K562 (cell line): ENCODE measurements around the gene CARM1. TPM values are rescaled to one million over a fixed set of nuclear protein-coding genes. Genes with fewer than 3 reads are reported as not detected.

ENCODE experiments used
- BACH1 ChIP-seq: fragments of 200-800 bp; sonication (Bioruptor generic); IDR thresholded peaks from 2 replicates; pipeline ENCODE4 v1.6.1; 2016; ENCODE audit warnings: missing genetic modification characterization, missing compliant biosample characterization
- CCNT2 ChIP-seq: IDR thresholded peaks from 2 replicates; pipeline ENCODE4 v1.6.1; 2011; ENCODE audit warnings: borderline replicate concordance, low read depth, mild to moderate bottlenecking, moderate library complexity, mixed read lengths, low read length; ENCODE audit not compliant: insufficient read length; ENCODE audit errors: extremely low read depth
- EGR1 ChIP-seq: fragments of 450-650 bp; conservative IDR thresholded peaks from 2 replicates; pipeline ENCODE4 v1.6.1; 2017; ENCODE audit warnings: mild to moderate bottlenecking
- EP400 ChIP-seq: fragments of 450-650 bp; IDR thresholded peaks from 2 replicates; pipeline ENCODE4 v1.6.1; 2017; ENCODE audit warnings: antibody characterized with exemption, mild to moderate bottlenecking, moderate library complexity
- ETV1 ChIP-seq: fragments of 450-650 bp; conservative IDR thresholded peaks from 2 replicates; pipeline ENCODE4 v1.6.1; 2016; ENCODE audit warnings: missing genetic modification characterization, control low read depth, low read depth, missing compliant biosample characterization
- FOXK1 ChIP-seq: sonication (generic); formaldehyde crosslinking; IDR thresholded peaks from 2 replicates; pipeline ENCODE4 v1.8.0; 2022; ENCODE audit warnings: missing genetic modification reagents, mild to moderate bottlenecking, borderline replicate concordance
- JUND ChIP-seq, 2 experiments: IDR thresholded peaks; 2 replicates in 1 of 2; 3 replicates in 1 of 2; pipeline ENCODE4 v1.6.1; 2011; ENCODE audit warnings: borderline replicate concordance in 2 of 2, low read depth in 2 of 2, low read length in 2 of 2, improper control_type of control experiment in 1 of 2, missing biosample characterization in 1 of 2, missing genetic modification characterization in 1 of 2, missing genetic modification reagents in 1 of 2
- KDM5B ChIP-seq: fragments of 200-600 bp; sonication (generic); IDR thresholded peaks from 2 replicates; pipeline ENCODE4 v1.6.1; 2012; ENCODE audit warnings: low read depth, mild to moderate bottlenecking, moderate library complexity, low read length, control low read depth, inconsistent platforms; ENCODE audit not compliant: insufficient replicate concordance
- SMARCC2 ChIP-seq: fragments of 450-650 bp; IDR thresholded peaks from 2 replicates; pipeline ENCODE4 v1.6.1; 2017; ENCODE audit warnings: antibody characterized with exemption, moderate library complexity, mild to moderate bottlenecking, low read depth
- SMARCE1 ChIP-seq: fragments of 450-650 bp; IDR thresholded peaks from 2 replicates; pipeline ENCODE4 v1.7.1; 2016; ENCODE audit warnings: mild to moderate bottlenecking
- SNRNP70 ChIP-seq: fragments of 200-400 bp; formaldehyde crosslinking; optimal IDR thresholded peaks from 2 replicates; pipeline ENCODE3; 2017; ENCODE audit warnings: low read depth, low read length
- TCF3 ChIP-seq: sonication (generic); formaldehyde crosslinking; IDR thresholded peaks from 2 replicates; pipeline ENCODE4 v1.4.0; 2020; ENCODE audit warnings: mild to moderate bottlenecking, missing genetic modification reagents
- TEAD2 ChIP-seq: fragments of 450-650 bp; IDR thresholded peaks from 2 replicates; pipeline ENCODE4 v1.6.1; 2016; ENCODE audit warnings: missing genetic modification characterization, control low read depth, missing compliant biosample characterization
- TRIM24 ChIP-seq, 2 experiments: fragments of 450-650 bp; IDR thresholded peaks; 2 replicates each; pipeline ENCODE4 v1.6.1; 2016
- ZNF140 ChIP-seq: fragments of 250-450 bp; sonication (Bioruptor Pico); IDR thresholded peaks from 2 replicates; pipeline ENCODE4 v1.8.0; 2021; ENCODE audit warnings: moderate library complexity, mild to moderate bottlenecking, inconsistent platforms
- ZNF282 ChIP-seq: sonication (generic); formaldehyde crosslinking; IDR thresholded peaks from 2 replicates; pipeline ENCODE4 v1.8.1; 2023; ENCODE audit warnings: missing genetic modification reagents
- ZNF551 ChIP-seq: fragments of 250-450 bp; sonication (Bioruptor Pico); IDR thresholded peaks from 2 replicates; pipeline ENCODE4 v1.5.0; 2021; ENCODE audit warnings: mild to moderate bottlenecking, moderate library complexity
- ZNF830 ChIP-seq: fragments of 250-450 bp; sonication (Bioruptor Pico); IDR thresholded peaks from 2 replicates; pipeline ENCODE4 v1.5.0; 2021; ENCODE audit warnings: mild to moderate bottlenecking
- polyA plus RNA-seq, 8 experiments: library from polyadenylated mRNA; depleted of rRNA in 4 of 8; stranded (reverse) in 5 of 8; unstranded in 3 of 8; fragments of >200 nt; fragmentation: Nextera tagmentation in 2 of 8; fragmentation: Illumina TruSeq in 1 of 8; extraction: Ambion mirVana in 2 of 8; extraction: Trizol in 1 of 8; gene quantifications; 2 replicates each; pipeline versions ENCODE4 v1.2.1 to v1.2.3, GENCODE V29; 2011 to 2014; ENCODE audit warnings: inconsistent platforms in 1 of 8, missing spikeins in 1 of 8
- total RNA-seq, 7 experiments: library from RNA; depleted of rRNA in 6 of 7; stranded (reverse); fragments of >200 nt in 6 of 7; fragmentation: Illumina TruSeq in 2 of 7; extraction: Trizol in 2 of 7; gene quantifications; 2 replicates each; pipeline versions ENCODE4 v1.2.1 to v1.2.3, GENCODE V29; 2011 to 2021; ENCODE audit warnings: low replicate concordance in 1 of 7
- TF ChIP-seq, protein P1 (sequence below): IDR thresholded peaks from 2 replicates; pipeline ENCODE4 v1.6.1; 2014; ENCODE audit warnings: antibody characterized with exemption
- TF ChIP-seq, protein P2 (sequence below), 2 experiments: fragments of 250-450 bp in 1 of 2; fragments of 450-650 bp in 1 of 2; sonication (Bioruptor Pico) in 1 of 2; IDR thresholded peaks; 2 replicates each; pipeline versions ENCODE4 v1.6.1 to v1.8.0; 2016 to 2021; ENCODE audit warnings: mild to moderate bottlenecking in 2 of 2, moderate library complexity in 2 of 2, missing compliant biosample characterization in 1 of 2, missing genetic modification characterization in 1 of 2
- TF ChIP-seq, protein P3 (sequence below): sonication (generic); formaldehyde crosslinking; IDR thresholded peaks from 2 replicates; pipeline ENCODE4 v1.8.1; 2023; ENCODE audit warnings: mild to moderate bottlenecking, missing genetic modification reagents
- TF ChIP-seq, protein P4 (sequence below): sonication (generic); formaldehyde crosslinking; IDR thresholded peaks from 2 replicates; pipeline ENCODE4 v1.9.0; 2022; ENCODE audit warnings: mild to moderate bottlenecking, missing genetic modification reagents

CARM1 gene
- total and polyA plus RNA-seq, 9 of the 15 experiments (the other 6 are each of a cell fraction or from before 2014, with no cell fraction given), result 0.36 to 86.0 (median 29.7) TPM

DNA sequence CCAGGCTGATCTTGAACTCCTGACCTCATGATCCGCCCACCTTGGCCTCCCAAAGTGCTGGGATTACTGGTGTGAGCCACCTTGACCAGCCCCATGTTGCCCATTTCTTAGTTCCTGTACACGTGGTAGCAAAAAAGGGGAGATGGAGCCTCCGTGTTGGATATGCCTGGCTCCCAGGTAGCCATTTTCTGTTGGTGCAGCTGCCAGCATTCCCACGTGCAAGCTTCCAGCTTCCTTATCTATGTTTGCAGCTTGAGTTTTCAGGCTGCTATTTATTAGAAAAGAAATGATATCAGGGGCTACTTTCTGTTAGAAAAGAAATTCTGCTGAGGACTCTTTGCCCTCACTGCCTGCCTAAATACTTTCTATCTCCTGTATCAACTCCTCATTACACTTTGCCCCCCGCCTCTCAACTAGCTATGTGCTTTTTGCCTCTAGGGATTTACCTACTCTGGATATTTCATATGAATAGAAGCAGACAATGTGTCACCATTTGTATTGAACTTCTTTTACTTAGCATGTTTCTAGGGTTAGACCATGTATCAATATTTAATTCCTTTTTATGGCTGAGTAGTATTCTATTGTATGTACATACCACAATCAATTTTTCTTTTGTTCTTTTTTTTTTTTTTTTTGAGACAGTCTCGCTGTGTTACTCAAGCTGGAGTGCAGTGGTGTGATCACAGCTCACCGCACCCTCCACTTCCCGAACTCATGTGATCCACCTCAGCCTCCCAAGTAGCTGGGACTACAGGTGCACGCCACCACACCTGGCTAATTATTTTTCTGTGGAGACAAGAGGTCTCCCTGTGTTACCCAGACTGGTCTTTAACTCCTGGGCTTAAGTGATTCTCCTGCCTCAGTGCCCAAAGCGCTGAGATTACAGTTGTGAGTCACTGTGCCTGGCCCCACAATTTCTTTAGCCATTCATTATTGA, 32.0 kb upstream of the CARM1 start (continued):
- TF ChIP-seq ZNF140 (CRISPR knock-in tag) (no peak), EP400 (peak; percentile 58), CCNT2 (peak; percentile 31), ZNF282 (CRISPR knock-in tag) (no peak), TCF3 (CRISPR knock-in tag) (peak; percentile 82), SMARCE1 (peak; percentile 42; the same call in 1 of the 2 replicates), FOXK1 (CRISPR knock-in tag) (0 out of 2 replicates have a peak, but pooled peaks have one; percentile 31), KDM5B (no peak), ZNF551 (CRISPR knock-in tag) (no peak), TEAD2 (tag) (no peak), BACH1 (tag) (no peak), EGR1 (peak; percentile 62), SNRNP70 (no peak), SMARCC2 (no peak), JUND (IDR thresholded peaks at IDR 0.05; ENCODE audit: borderline replicate concordance, low read depth, low read length) (no peak), JUND (tag; IDR thresholded peaks at IDR 0.05; ENCODE audit: borderline replicate concordance, low read depth, low read length) (peak; percentile 8; the same call in 1 of the 3 replicates), ZNF830 (CRISPR knock-in tag) (no peak), ETV1 (tag) (no peak), TRIM24 (IDR thresholded peaks at IDR 0.05) (peak in 1 of 2 experiments; percentile 63; a peak in 2 of 4 replicates)
- TF ChIP-seq, protein P1, sequence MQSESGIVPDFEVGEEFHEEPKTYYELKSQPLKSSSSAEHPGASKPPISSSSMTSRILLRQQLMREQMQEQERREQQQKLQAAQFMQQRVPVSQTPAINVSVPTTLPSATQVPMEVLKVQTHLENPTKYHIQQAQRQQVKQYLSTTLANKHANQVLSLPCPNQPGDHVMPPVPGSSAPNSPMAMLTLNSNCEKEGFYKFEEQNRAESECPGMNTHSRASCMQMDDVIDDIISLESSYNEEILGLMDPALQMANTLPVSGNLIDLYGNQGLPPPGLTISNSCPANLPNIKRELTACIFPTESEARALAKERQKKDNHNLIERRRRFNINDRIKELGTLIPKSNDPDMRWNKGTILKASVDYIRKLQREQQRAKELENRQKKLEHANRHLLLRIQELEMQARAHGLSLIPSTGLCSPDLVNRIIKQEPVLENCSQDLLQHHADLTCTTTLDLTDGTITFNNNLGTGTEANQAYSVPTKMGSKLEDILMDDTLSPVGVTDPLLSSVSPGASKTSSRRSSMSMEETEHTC, result 0 out of 2 replicates have a peak, but pooled peaks have one; percentile 30
- TF ChIP-seq, protein P2, sequence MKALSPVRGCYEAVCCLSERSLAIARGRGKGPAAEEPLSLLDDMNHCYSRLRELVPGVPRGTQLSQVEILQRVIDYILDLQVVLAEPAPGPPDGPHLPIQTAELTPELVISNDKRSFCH (CRISPR knock-in tag; IDR thresholded peaks at IDR 0.05), result no peak
- TF ChIP-seq, protein P2 (tag; IDR thresholded peaks at IDR 0.05), result peak; percentile 59; the same call in 1 of the 2 replicates
- TF ChIP-seq, protein P3, sequence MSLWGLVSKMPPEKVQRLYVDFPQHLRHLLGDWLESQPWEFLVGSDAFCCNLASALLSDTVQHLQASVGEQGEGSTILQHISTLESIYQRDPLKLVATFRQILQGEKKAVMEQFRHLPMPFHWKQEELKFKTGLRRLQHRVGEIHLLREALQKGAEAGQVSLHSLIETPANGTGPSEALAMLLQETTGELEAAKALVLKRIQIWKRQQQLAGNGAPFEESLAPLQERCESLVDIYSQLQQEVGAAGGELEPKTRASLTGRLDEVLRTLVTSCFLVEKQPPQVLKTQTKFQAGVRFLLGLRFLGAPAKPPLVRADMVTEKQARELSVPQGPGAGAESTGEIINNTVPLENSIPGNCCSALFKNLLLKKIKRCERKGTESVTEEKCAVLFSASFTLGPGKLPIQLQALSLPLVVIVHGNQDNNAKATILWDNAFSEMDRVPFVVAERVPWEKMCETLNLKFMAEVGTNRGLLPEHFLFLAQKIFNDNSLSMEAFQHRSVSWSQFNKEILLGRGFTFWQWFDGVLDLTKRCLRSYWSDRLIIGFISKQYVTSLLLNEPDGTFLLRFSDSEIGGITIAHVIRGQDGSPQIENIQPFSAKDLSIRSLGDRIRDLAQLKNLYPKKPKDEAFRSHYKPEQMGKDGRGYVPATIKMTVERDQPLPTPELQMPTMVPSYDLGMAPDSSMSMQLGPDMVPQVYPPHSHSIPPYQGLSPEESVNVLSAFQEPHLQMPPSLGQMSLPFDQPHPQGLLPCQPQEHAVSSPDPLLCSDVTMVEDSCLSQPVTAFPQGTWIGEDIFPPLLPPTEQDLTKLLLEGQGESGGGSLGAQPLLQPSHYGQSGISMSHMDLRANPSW, result no peak
- TF ChIP-seq, protein P4, sequence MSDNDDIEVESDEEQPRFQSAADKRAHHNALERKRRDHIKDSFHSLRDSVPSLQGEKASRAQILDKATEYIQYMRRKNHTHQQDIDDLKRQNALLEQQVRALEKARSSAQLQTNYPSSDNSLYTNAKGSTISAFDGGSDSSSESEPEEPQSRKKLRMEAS (CRISPR knock-in tag), result peak; percentile 62
